OCI-LY7 (cell line): Measurements from ENCODE around the gene IKZF3. TPM values are rescaled to one million over a fixed set of nuclear protein-coding genes. Genes with fewer than 3 reads are reported as not detected.

ENCODE experiments used
- BruUV-seq: library from RNA; stranded (reverse); fragments of 400-500 nt; replicated peaks from 2 replicates; lab custom pipeline; 2021; lab: Mats Ljungman, UMichigan
- CTCF ChIA-PET: fragments of 300-600 bp; sonication (Branson Sonifier 250); formaldehyde crosslinking; loops from one replicate; lab custom pipeline; 2022; ENCODE audit warnings: antibody characterized with exemption; ENCODE audit not compliant: unreplicated experiment; lab: Charles Lee
- POLR2A ChIA-PET: fragments of 300-600 bp; sonication (Branson Sonifier 250); formaldehyde crosslinking; loops from one replicate; lab custom pipeline; 2022; ENCODE audit warnings: antibody characterized with exemption; lab: Charles Lee
- DNase-seq: peaks from one replicate; pipeline ENCODE4 v3.0.0-alpha.2; 2015; ENCODE audit warnings: low spot score
- H2AFZ ChIP-seq: fragments of 200-600 bp; sonication (generic), shearing (Covaris generic); 2 replicates; pipeline ENCODE4 v1.6.1; 2014; ENCODE audit warnings: mild to moderate bottlenecking, antibody characterized with exemption, low read length, moderate library complexity
- H3K27ac ChIP-seq: fragments of 200-600 bp; sonication (generic); 2 replicates; pipeline ENCODE4 v1.5.1; 2014; ENCODE audit warnings: mixed run types, low read depth, mild to moderate bottlenecking, moderate library complexity, low read length, inconsistent platforms; ENCODE audit not compliant: poor library complexity, severe bottlenecking
- H3K36me3 ChIP-seq: fragments of 200-600 bp; sonication (generic); 2 replicates; pipeline ENCODE4 v1.6.1; 2014; ENCODE audit warnings: mild to moderate bottlenecking, antibody characterized with exemption, low read length, moderate library complexity, mixed read lengths; ENCODE audit not compliant: insufficient read depth
- H3K4me1 ChIP-seq: fragments of 200-600 bp; sonication (generic); 2 replicates; pipeline ENCODE4 v1.5.1; 2014; ENCODE audit warnings: mild to moderate bottlenecking, low read length; ENCODE audit not compliant: insufficient read depth, poor library complexity, severe bottlenecking
- H3K4me2 ChIP-seq: fragments of 200-600 bp; sonication (generic); 2 replicates; pipeline ENCODE4 v1.6.1; 2014; ENCODE audit warnings: mild to moderate bottlenecking, low read length
- H3K4me3 ChIP-seq: fragments of 200-600 bp; sonication (generic); 2 replicates; pipeline ENCODE4 v1.5.1; 2014; ENCODE audit warnings: mild to moderate bottlenecking, low read depth, low read length; ENCODE audit not compliant: poor library complexity, severe bottlenecking
- H3K79me2 ChIP-seq: fragments of 200-600 bp; sonication (generic); 2 replicates; pipeline ENCODE4 v1.6.1; 2016; ENCODE audit warnings: low read depth, mild to moderate bottlenecking, low read length, moderate library complexity, mixed read lengths; ENCODE audit not compliant: insufficient read depth
- H3K9me2 ChIP-seq: fragments of 200-600 bp; sonication (generic); 2 replicates; pipeline ENCODE4 v1.6.1; 2016; ENCODE audit warnings: mild to moderate bottlenecking, low read length, mixed read lengths; ENCODE audit not compliant: insufficient read depth
- H3K9me3 ChIP-seq: fragments of 200-600 bp; sonication (generic); 2 replicates; pipeline ENCODE4 v1.6.1; 2014; ENCODE audit warnings: mild to moderate bottlenecking, mixed run types, low read length, mixed read lengths
- H4K20me1 ChIP-seq: fragments of 200-600 bp; sonication (generic); 2 replicates; pipeline ENCODE4 v1.6.1; 2014; ENCODE audit warnings: mild to moderate bottlenecking, antibody characterized with exemption, low read length, moderate library complexity, mixed read lengths; ENCODE audit not compliant: insufficient read depth
- EZH2phosphoT487 ChIP-seq: fragments of 200-600 bp; sonication (generic); IDR thresholded peaks from 2 replicates; pipeline ENCODE4 v1.6.1; 2018; ENCODE audit warnings: low read depth, borderline replicate concordance, mild to moderate bottlenecking, mixed run types, antibody characterized with exemption, low read length, moderate library complexity, mixed read lengths
- intact Hi-C: fragments of 100-400 bp; cut with micrococcal nuclease; formaldehyde crosslinking; loops from one replicate; pipeline ENCODE4 v1.10.0; 2022; ENCODE audit not compliant: unreplicated experiment
- total RNA-seq, 2 experiments: library from RNA; depleted of rRNA in 1 of 2; stranded (reverse); fragments of >200 nt in 1 of 2; shearing (Covaris generic) in 1 of 2; gene quantifications; 2 replicates each; pipeline ENCODE4 v1.2.3, GENCODE V29; 2014 to 2022
- TF ChIP-seq, protein P1 (sequence below): fragments of 200-600 bp; sonication (generic); conservative IDR thresholded peaks from 2 replicates; pipeline ENCODE4 v1.5.1; 2014; ENCODE audit warnings: mild to moderate bottlenecking, antibody characterized with exemption, low read length, moderate library complexity, mixed read lengths

IKZF3 gene
- total RNA-seq, 2 experiments from 2014 or later = 54.7 to 134 TPM

DNA sequence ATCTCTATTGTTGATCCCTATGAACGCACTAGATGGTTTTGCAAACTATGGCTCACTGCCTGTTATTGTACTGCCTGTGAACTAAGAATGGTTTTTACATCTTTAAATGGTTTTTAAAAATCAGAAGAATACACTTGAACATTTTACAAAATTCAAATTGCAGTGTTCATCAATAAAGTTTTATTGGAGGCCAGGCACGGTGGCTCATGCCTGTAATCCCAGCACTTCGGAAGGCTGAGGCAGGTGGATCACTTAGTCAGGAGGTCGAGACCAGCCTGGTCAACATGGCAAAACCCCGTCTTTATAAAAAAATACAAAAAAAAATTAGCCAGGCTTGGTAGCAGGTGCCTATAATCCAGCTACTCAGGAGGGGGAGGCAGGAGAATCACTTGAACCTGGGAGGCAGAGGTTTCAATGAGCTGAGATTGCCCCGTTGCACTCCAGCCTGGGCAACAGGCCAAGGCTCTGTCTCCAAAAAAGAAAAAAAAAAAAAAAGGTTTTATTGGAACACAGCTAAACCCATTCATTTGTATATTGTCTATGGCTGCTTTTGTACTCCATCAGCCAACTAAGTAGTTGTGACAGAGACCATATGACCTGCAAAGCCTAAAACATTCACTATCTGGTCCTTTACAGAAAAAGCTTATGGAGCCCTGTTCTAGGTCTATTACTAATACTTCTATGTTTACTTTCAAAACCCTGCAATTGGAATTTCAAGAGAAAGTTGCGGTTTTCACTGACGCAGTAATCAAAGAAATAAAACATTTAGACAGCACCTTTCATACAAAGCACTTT, 18.9 kb downstream of the IKZF3 start:
- DNase-seq = no peak
- no peak overlapping the region for H3K27ac ChIP-seq
- peaks cover 76% of the 10 kb centered on the region for H3K4me1 ChIP-seq
- CTCF ChIA-PET = interaction anchor here (1.4 kb wide), 1 partner anchor 14 kb away, joined by 3 read pairs; no protein-coding TSS in a partner anchor
- 0 out of 2 replicates have a peak overlapping the region, but pooled peaks have one; percentile 78 for H3K4me2 ChIP-seq
- peaks cover 77% of the 10 kb centered on the region for H3K36me3 ChIP-seq
- POLR2A ChIA-PET = interaction anchor here (0.7 to 3.1 kb wide), 3 partner anchors 16 to 68 kb away, joined by 3 to 20 read pairs (median 5); no protein-coding TSS in a partner anchor
- intact Hi-C loops = loop anchor here (5.0 kb wide), 1 partner anchor 88 kb away; no protein-coding TSS in a partner anchor
- no peak overlapping the region for H3K4me3 ChIP-seq
- no TSS peak for BruUV-seq
- H2AFZ ChIP-seq = no peak overlapping the region
- H3K79me2 ChIP-seq = peaks cover 99% of the 10 kb centered on the region
- no peaks in the 10 kb centered on the region for H3K9me2 ChIP-seq
- no peaks in the 10 kb centered on the region for H3K9me3 ChIP-seq
- peaks cover 5% of the 10 kb centered on the region; the same call in 1 of the 2 replicates for H4K20me1 ChIP-seq
- TF ChIP-seq EZH2phosphoT487 = no peak
- TF ChIP-seq, protein P1, sequence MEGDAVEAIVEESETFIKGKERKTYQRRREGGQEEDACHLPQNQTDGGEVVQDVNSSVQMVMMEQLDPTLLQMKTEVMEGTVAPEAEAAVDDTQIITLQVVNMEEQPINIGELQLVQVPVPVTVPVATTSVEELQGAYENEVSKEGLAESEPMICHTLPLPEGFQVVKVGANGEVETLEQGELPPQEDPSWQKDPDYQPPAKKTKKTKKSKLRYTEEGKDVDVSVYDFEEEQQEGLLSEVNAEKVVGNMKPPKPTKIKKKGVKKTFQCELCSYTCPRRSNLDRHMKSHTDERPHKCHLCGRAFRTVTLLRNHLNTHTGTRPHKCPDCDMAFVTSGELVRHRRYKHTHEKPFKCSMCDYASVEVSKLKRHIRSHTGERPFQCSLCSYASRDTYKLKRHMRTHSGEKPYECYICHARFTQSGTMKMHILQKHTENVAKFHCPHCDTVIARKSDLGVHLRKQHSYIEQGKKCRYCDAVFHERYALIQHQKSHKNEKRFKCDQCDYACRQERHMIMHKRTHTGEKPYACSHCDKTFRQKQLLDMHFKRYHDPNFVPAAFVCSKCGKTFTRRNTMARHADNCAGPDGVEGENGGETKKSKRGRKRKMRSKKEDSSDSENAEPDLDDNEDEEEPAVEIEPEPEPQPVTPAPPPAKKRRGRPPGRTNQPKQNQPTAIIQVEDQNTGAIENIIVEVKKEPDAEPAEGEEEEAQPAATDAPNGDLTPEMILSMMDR = no peak

DNA sequence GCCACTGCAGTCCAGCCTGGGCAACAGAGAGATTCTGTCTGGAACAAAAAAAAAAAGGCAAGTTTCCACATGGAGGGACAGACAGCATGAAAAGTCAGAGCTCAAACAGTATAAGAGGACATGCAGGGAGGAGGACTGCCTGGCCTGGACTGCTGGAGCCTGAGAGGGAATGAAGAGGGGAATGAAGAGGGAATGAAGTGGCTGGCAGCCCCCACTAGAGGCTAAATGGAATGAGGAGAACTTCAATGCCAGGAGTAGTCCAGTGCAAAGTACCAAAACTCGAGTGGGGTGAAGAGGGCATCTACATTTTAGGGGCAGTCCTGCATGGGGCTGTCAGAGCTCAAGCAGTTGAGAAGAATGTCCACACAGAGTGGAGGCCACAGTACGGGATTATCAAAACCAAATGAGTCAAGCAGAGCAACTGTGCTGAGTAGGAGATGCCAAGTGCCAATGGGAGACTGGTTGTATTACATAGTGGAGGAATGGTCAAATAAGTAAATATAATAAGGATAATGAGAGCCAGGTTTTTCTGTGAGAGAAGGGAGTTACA, 22.9 kb downstream of the IKZF3 start:
- H3K36me3 ChIP-seq = peaks cover 85% of the 10 kb centered on the region
- peaks cover 39% of the 10 kb centered on the region for H3K4me1 ChIP-seq
- H4K20me1 ChIP-seq = no peaks in the 10 kb centered on the region
- H3K4me2 ChIP-seq = no peak overlapping the region
- H3K27ac ChIP-seq = no peak overlapping the region
- H3K9me2 ChIP-seq = no peaks in the 10 kb centered on the region
- intact Hi-C loops = no loop called here
- TF ChIP-seq, protein P1 = no peak
- no peak for TF ChIP-seq EZH2phosphoT487
- no peak overlapping the region for H3K4me3 ChIP-seq
- DNase-seq = no peak
- peaks cover 98% of the 10 kb centered on the region for H3K79me2 ChIP-seq
- peaks cover 25% of the 10 kb centered on the region; the same call in 1 of the 2 replicates for H3K9me3 ChIP-seq
- POLR2A ChIA-PET = interaction anchor here (0.6 to 0.7 kb wide), 2 partner anchors 53 to 87 kb away, joined by 3 to 4 read pairs; no protein-coding TSS in a partner anchor
- no peak overlapping the region for H2AFZ ChIP-seq
- BruUV-seq = no TSS peak
- CTCF ChIA-PET = no interaction called here
